Astrocyte of the spinal cord (primary cell): ENCODE results near the gene LIN37.
"Not testable (repeated sequence)": the region's sequence is repeated elsewhere in the genome, so short reads cannot be mapped to it uniquely, and the experiment has no call there.

Experiments used
- DNase-seq: peaks from one replicate; pipeline ENCODE4 v3.0.0; 2011; ENCODE audit warnings: low read depth, low spot score
- H3K4me3 ChIP-seq: 2 replicates; pipeline ENCODE4 v1.5.1; 2011; ENCODE audit warnings: low read depth, mild to moderate bottlenecking, low read length, moderate library complexity
- CTCF ChIP-seq: IDR thresholded peaks from 2 replicates; pipeline ENCODE4 v1.5.1; 2012; ENCODE audit warnings: low read depth, mild to moderate bottlenecking, low read length, inconsistent platforms
- in situ Hi-C: cut with HindIII; loops from 2 replicates; pipeline ENCODE4 v1.10.0; 2017; ENCODE audit warnings: low sequenced_read_pairs

Gene LIN37

GRCh38 chr19:35767288-35768081 is 19.1 kb downstream of the LIN37 start:
- no peak overlapping the region for H3K4me3 ChIP-seq
- no peak for DNase-seq
- in situ Hi-C loops = no loop called here
- TF ChIP-seq CTCF = no peak

GRCh38 chr19:35768082-35768421 is 19.7 kb downstream of the LIN37 start:
- no peak overlapping the region for H3K4me3 ChIP-seq
- DNase-seq = no peak
- in situ Hi-C loops = no loop called here
- TF ChIP-seq CTCF = no peak

GRCh38 chr19:35772362-35772761 is 24.0 kb downstream of the LIN37 start:
- DNase-seq, H3K4me3 ChIP-seq, in situ Hi-C loops: not testable (repeated sequence)

GRCh38 chr19:35773020-35773806 is 24.8 kb downstream of the LIN37 start:
- TF ChIP-seq CTCF = no peak
- DNase-seq = no peak
- in situ Hi-C loops = no loop called here
- no peak overlapping the region for H3K4me3 ChIP-seq

GRCh38 chr19:35774274-35775045 is 26.1 kb downstream of the LIN37 start:
- no peak for TF ChIP-seq CTCF
- H3K4me3 ChIP-seq = no peak overlapping the region
- DNase-seq = no peak
- in situ Hi-C loops = no loop called here

- TF ChIP-seq CTCF = no peak
- DNase-seq = no peak
- in situ Hi-C loops = no loop called here
- H3K4me3 ChIP-seq = no peak overlapping the region
Measured at GRCh38 chr19:35775046-35775297, 26.6 kb downstream of the LIN37 start.
